ENCODE results near the gene SNORC. TPM values are rescaled to one million over a fixed set of nuclear protein-coding genes. Genes with fewer than 3 reads are reported as not detected.

SNORC gene
- total and polyA plus RNA-seq, 4 donors: 2.4 to 12.3 (median 6.6) TPM

GRCh38 chr2:232919141-232919540 lies 49.1 kb downstream of the SNORC start:
- 98% methylated on average over 6 of the region's 6 CpGs for WGBS
- Histone ChIP-seq H3K27ac (ENCODE audit: low read depth in 1 of 2, low read length in 2 of 2) (no peak overlapping the region), H3K27me3 (ENCODE audit: control insufficient read depth in 4 of 4, insufficient read depth in 4 of 4, low read length in 3 of 4) (no peaks in the 10 kb centered on the region), H3K36me3 (ENCODE audit: control insufficient read depth in 4 of 4, insufficient read depth in 3 of 4, low read depth in 1 of 4, low read length in 3 of 4) (peaks cover 5 to 34% (median 11%) of the 10 kb centered on the region in 4 donors), H3K4me1 (ENCODE audit: control insufficient read depth in 4 of 4, insufficient read depth in 4 of 4, low read length in 3 of 4) (no peaks in the 10 kb centered on the region), H3K9ac (ENCODE audit: low read depth in 1 of 2, low read length in 2 of 2) (no peak overlapping the region), H3K9me3 (ENCODE audit: control insufficient read depth in 4 of 4, low read length in 3 of 4) (no peaks in the 10 kb centered on the region), H3K4me3 (ENCODE audit: low read depth in 1 of 3, low read length in 3 of 3) (no peak overlapping the region)
- no peak for DNase-seq (ENCODE audit: low spot score)
- TF ChIP-seq FOXA1 (IDR thresholded peaks at IDR 0.05) (no peak), RAD21 (IDR thresholded peaks at IDR 0.05) (no peak), REST (IDR thresholded peaks at IDR 0.05) (no peak)

GRCh38 chr2:232920055-232920454 lies 50.0 kb downstream of the SNORC start:
- no peaks in the 10 kb centered on the region for H3K4me1 ChIP-seq (ENCODE audit: control insufficient read depth in 4 of 4, insufficient read depth in 4 of 4, low read length in 3 of 4)
- H3K9me3 ChIP-seq (ENCODE audit: control insufficient read depth in 4 of 4, low read length in 3 of 4): peaks cover 0 to 1% (median 0%) of the 10 kb centered on the region in 4 donors
- no peak overlapping the region for H3K27ac ChIP-seq (ENCODE audit: low read depth in 1 of 2, low read length in 2 of 2)
- TF ChIP-seq EGR1 (IDR thresholded peaks at IDR 0.05; ENCODE audit: low read depth in 2 of 2) (no peak), JUND (IDR thresholded peaks at IDR 0.05) (no peak), MAX (IDR thresholded peaks at IDR 0.05) (no peak), REST (IDR thresholded peaks at IDR 0.05) (no peak), SP1 (IDR thresholded peaks at IDR 0.05) (no peak), FOXA2 (IDR thresholded peaks at IDR 0.05) (no peak), CTCF (IDR thresholded peaks at IDR 0.05; ENCODE audit: low read depth, low read length, missing input control) (no peak), HNF4A (conservative IDR thresholded peaks at IDR 0.05) (no peak), NR2F2 (IDR thresholded peaks at IDR 0.05) (no peak), RXRA (IDR thresholded peaks at IDR 0.05) (no peak), YY1 (IDR thresholded peaks at IDR 0.05) (no peak), ATF3 (IDR thresholded peaks at IDR 0.05) (no peak)
- WGBS: 82% methylated on average over 11 of the region's 11 CpGs
- H3K9ac ChIP-seq (ENCODE audit: low read depth in 1 of 2, low read length in 2 of 2): no peak overlapping the region
- H3K36me3 ChIP-seq (ENCODE audit: control insufficient read depth in 4 of 4, insufficient read depth in 3 of 4, low read depth in 1 of 4, low read length in 3 of 4): peaks cover 8 to 41% (median 13%) of the 10 kb centered on the region in 4 donors
- no peaks in the 10 kb centered on the region for H3K27me3 ChIP-seq (ENCODE audit: control insufficient read depth in 4 of 4, insufficient read depth in 4 of 4, low read length in 3 of 4)
- H3K4me3 ChIP-seq (ENCODE audit: low read depth in 1 of 3, low read length in 3 of 3): no peak overlapping the region
- no peak for DNase-seq (ENCODE audit: low spot score)

Data from liver (tissue), 9 donors.